ENCODE results near the gene CDCA3.

DNA sequence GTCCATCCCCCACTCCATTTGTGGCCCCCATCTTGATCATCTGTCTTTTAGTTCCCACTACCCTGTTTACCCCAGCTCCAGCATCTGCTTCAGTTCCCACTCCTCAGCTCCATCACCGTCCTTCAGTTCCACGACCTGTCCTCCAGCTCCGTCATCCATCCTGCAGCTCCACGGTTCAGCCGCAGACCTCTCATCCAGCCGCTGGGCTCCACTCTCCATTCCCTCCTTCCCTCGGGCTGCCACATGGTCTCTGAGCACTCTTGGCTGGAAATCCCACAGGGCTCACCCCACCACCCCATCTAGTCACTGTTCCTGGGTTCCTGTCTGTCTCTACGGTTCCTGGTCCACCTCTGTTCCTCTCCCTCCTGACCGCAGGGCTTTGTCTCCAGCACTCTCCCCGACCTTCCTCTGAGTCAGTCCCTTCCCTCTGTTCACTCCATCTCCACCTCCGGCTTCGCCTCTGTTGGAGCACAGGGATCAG is 26.1 kb downstream of the CDCA3 start:
- TF ChIP-seq, protein P1, sequence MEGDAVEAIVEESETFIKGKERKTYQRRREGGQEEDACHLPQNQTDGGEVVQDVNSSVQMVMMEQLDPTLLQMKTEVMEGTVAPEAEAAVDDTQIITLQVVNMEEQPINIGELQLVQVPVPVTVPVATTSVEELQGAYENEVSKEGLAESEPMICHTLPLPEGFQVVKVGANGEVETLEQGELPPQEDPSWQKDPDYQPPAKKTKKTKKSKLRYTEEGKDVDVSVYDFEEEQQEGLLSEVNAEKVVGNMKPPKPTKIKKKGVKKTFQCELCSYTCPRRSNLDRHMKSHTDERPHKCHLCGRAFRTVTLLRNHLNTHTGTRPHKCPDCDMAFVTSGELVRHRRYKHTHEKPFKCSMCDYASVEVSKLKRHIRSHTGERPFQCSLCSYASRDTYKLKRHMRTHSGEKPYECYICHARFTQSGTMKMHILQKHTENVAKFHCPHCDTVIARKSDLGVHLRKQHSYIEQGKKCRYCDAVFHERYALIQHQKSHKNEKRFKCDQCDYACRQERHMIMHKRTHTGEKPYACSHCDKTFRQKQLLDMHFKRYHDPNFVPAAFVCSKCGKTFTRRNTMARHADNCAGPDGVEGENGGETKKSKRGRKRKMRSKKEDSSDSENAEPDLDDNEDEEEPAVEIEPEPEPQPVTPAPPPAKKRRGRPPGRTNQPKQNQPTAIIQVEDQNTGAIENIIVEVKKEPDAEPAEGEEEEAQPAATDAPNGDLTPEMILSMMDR (conservative IDR thresholded peaks at IDR 0.05 in 1 of 2, IDR thresholded peaks at IDR 0.05 in 1 of 2; ENCODE audit: low read depth in 1 of 2, low read length in 2 of 2): no peak
- no peak for TF ChIP-seq EZH2 (IDR thresholded peaks at IDR 0.05; ENCODE audit: low read length, missing control alignments)
